Esophagus squamous epithelium (tissue), 5 donors: ENCODE measurements around the gene STXBP5L. TPM values are rescaled to one million over a fixed set of nuclear protein-coding genes. Genes with fewer than 3 reads are reported as not detected.

Experiments
- DNase-seq: peaks from one replicate; lab custom pipeline; 2025; lab: John Stamatoyannopoulos, UW
- H3K27ac ChIP-seq, 4 donors: fragments of 200-600 bp; sonication (generic); one replicate each; pipeline ENCODE4 v1.5.1; 2016 to 2019; ENCODE audit warnings: mild to moderate bottlenecking in 1 of 4
- H3K27me3 ChIP-seq, 4 donors: fragments of 200-600 bp; sonication (generic); 1 replicate in 3 of 4; 2 replicates in 1 of 4; pipeline versions ENCODE4 v1.5.1 to v1.6.0; 2017 to 2021; ENCODE audit warnings: antibody characterized with exemption in 1 of 4
- H3K36me3 ChIP-seq, 3 donors: fragments of 200-600 bp; sonication (generic); one replicate each; pipeline ENCODE4 v1.5.1; 2016 to 2019
- H3K4me1 ChIP-seq, 3 donors: fragments of 200-600 bp; sonication (generic); one replicate each; pipeline ENCODE4 v1.5.1; 2017 to 2019
- H3K4me3 ChIP-seq, 4 donors: fragments of 200-600 bp; sonication (generic); 1 replicate in 3 of 4; 2 replicates in 1 of 4; pipeline ENCODE4 v1.5.1; 2016 to 2019; ENCODE audit warnings: mild to moderate bottlenecking in 2 of 4, moderate library complexity in 1 of 4
- H3K9me3 ChIP-seq, 3 donors: fragments of 200-600 bp; sonication (generic); one replicate each; pipeline ENCODE4 v1.5.1; 2016 to 2019
- CTCF ChIP-seq, 6 experiments: fragments of 450-650 bp in 4 of 6; fragments of 200-600 bp in 2 of 6; sonication (generic) in 2 of 6; IDR thresholded peaks; one replicate each; pipeline ENCODE4 v1.5.1; 2016 to 2019; ENCODE audit warnings: antibody characterized with exemption in 6 of 6, mild to moderate bottlenecking in 4 of 6, moderate library complexity in 4 of 6
- POLR2A ChIP-seq, 4 donors: fragments of 450-650 bp; IDR thresholded peaks; one replicate each; pipeline ENCODE4 v1.6.1; 2017; ENCODE audit warnings: antibody characterized with exemption in 4 of 4, mild to moderate bottlenecking in 4 of 4, moderate library complexity in 3 of 4
- WGBS, 2 donors: methylation state at CpG; one replicate each; pipeline ENCODE4 v1.1.5; 2018; 5-methylcytosine and 5-hydroxymethylcytosine counted together
- intact Hi-C: fragments of 100-400 bp; cut with DNase I; formaldehyde crosslinking; loops from one replicate; pipeline ENCODE4 v1.15.0; 2022
- total RNA-seq, 4 donors: library from RNA; depleted of rRNA; stranded (reverse); fragments of >200 nt; gene quantifications; one replicate each; pipeline ENCODE4 v1.1.0, GENCODE V29; 2016
- donor health status: DM: yes; HTN: yes; CAD: no.

STXBP5L gene
- total RNA-seq, 4 donors from 2014 or later: 0.04 to 1.9 (median 0.18) TPM; not detected in 1

DNA sequence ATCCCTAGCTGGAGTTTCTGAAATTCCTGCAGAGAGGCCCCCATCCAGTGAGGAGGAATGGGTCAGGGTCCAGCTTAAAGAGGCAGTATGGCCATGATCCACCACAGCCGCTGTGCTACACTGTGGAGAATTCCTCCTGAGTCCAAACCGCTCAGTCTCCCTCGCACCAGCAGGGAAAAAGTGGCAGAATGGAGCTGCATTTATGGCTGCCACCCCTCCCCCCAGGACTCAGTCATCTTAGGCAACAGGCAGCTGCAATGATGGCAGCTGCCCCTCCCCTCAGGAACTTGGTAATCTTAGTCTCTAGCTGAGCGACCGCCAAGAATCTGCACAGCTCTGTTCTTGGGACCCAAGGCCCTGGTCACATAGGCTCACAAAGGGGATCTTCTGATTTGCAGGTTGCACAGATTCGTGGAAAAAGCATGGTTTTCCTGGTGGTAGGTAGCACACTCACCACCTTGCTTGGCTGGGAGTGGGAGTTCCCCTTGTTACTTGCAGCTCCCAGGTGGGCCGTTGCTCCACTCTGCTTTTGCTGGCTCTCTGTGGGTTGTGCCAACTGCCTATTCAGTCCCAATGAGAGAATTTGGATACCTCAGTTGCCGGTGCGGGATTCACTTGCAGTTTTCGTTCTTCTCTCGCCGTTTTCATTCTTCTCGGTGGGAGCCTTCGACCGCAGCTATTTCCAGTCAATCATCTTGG lies 204.1 kb downstream of the STXBP5L start:
- Histone ChIP-seq H3K27ac (no peak overlapping the region), H3K9me3 (no peaks in the 10 kb centered on the region), H3K36me3 (no peaks in the 10 kb centered on the region), H3K27me3 (no peaks in the 10 kb centered on the region), H3K4me3 (no peak overlapping the region), H3K4me1 (no peaks in the 10 kb centered on the region)
- DNase-seq: no peak
- 75 to 88% methylated on average over 10 to 12 of the region's 15 CpGs for WGBS, 2 donors
- TF ChIP-seq CTCF (IDR thresholded peaks at IDR 0.05): no peak
- no peak for TF ChIP-seq POLR2A (IDR thresholded peaks at IDR 0.05)
- intact Hi-C loops: no loop called here

- Histone ChIP-seq H3K27me3 (no peaks in the 10 kb centered on the region), H3K9me3 (no peaks in the 10 kb centered on the region), H3K27ac (no peak overlapping the region), H3K4me3 (no peak overlapping the region), H3K36me3 (no peaks in the 10 kb centered on the region), H3K4me1 (no peaks in the 10 kb centered on the region)
- intact Hi-C loops: no loop called here
- 25% methylated on average over 1 of the region's 1 CpG for WGBS, 2 donors
- TF ChIP-seq CTCF (IDR thresholded peaks at IDR 0.05) (no peak), POLR2A (IDR thresholded peaks at IDR 0.05) (no peak)
- DNase-seq: no peak
These were observed 218.2 kb downstream of the STXBP5L start for GRCh38 chr3:121126033-121126706.

GRCh38 chr3:121126707-121127035 lies 218.7 kb downstream of the STXBP5L start:
- TF ChIP-seq CTCF (IDR thresholded peaks at IDR 0.05) (no peak), POLR2A (IDR thresholded peaks at IDR 0.05) (no peak)
- H3K36me3 ChIP-seq: no peaks in the 10 kb centered on the region
- H3K27me3 ChIP-seq: no peaks in the 10 kb centered on the region
- no peak for DNase-seq
- intact Hi-C loops: no loop called here
- no peak overlapping the region for H3K27ac ChIP-seq
- no peak overlapping the region for H3K4me3 ChIP-seq
- H3K9me3 ChIP-seq: no peaks in the 10 kb centered on the region
- H3K4me1 ChIP-seq: no peaks in the 10 kb centered on the region
- 61 to 76% methylated on average over 2 of the region's 2 CpGs for WGBS, 2 donors

DNA sequence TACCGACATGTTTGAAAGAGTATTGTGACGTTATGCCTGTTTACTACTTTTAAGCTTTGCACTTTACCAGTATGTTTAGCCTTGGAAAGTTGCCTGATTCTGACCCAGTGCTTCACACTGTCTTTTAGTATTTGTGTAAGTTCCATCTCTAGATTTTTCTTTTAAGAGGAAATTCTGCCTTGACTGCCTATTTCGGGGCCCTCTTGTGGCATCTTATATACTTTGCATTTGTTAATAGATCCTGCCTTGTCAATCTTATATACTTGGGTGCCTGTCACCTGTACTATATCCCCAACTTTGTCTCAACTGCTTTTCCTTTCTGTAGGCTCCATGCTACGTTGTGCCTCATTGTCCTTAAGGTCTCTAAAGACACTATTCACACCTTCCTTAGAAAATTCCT lies 244.6 kb downstream of the STXBP5L start:
- WGBS, 2 donors: 51 to 57% methylated on average over 4 of the region's 4 CpGs
- Histone ChIP-seq H3K4me1 (no peaks in the 10 kb centered on the region), H3K27me3 (no peaks in the 10 kb centered on the region), H3K9me3 (no peaks in the 10 kb centered on the region), H3K4me3 (no peak overlapping the region), H3K36me3 (no peaks in the 10 kb centered on the region), H3K27ac (no peak overlapping the region)
- no peak for TF ChIP-seq POLR2A (IDR thresholded peaks at IDR 0.05)
- TF ChIP-seq CTCF (IDR thresholded peaks at IDR 0.05): no peak
- intact Hi-C loops: no loop called here
- no peak for DNase-seq

DNA sequence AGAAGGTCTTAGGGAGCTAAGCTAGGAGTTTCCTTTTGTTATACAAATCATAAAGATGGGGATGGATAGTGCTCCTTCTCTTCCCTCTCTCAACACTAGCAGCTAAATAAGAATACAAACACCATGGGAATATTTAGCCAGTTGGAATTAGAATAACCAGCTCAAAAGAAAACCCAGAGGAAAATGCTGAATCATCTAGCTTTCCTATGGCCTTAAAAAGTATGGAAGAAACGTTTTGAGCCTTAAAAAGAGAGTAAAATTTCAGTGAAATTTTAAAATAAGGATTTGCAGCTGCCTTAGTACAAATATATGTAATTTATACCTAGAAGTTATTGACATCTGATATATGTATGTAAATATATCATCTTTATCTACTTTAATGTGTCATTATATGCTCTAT lies 245.8 kb downstream of the STXBP5L start:
- 0 to 5% methylated on average over 1 of the region's 1 CpG for WGBS, 2 donors
- Histone ChIP-seq H3K4me1 (no peaks in the 10 kb centered on the region), H3K27ac (no peak overlapping the region), H3K4me3 (no peak overlapping the region), H3K9me3 (no peaks in the 10 kb centered on the region), H3K27me3 (no peaks in the 10 kb centered on the region), H3K36me3 (no peaks in the 10 kb centered on the region)
- intact Hi-C loops: no loop called here
- TF ChIP-seq CTCF (IDR thresholded peaks at IDR 0.05) (no peak), POLR2A (IDR thresholded peaks at IDR 0.05) (no peak)
- no peak for DNase-seq
